ENCODE measurements around the gene SENP2. TPM values are rescaled to one million over a fixed set of nuclear protein-coding genes. Genes with fewer than 3 reads are reported as not detected.

SENP2 gene
- total RNA-seq, 1 experiment from 2014 or later: 27.0 TPM

DNA sequence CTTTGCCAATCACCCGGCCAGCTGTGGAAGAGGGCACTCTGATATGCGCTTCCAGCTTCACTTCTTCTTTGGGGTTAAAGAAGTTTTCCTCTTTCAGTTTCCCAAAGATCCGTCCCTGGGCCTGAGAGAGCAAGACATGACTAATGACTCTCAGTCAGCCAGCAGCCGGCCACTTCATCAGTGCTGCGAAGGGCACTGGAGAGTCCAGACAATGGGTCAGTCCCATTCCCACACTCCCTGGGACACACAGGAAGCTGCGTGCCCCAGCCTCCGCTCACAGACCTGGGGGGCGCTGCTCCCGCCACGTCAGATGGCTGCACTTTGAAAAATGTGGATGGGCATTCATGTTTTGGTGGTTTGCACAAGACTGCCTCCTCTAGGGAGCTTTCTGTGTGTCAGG lies 63.3 kb downstream of the SENP2 start:
- TF ChIP-seq, protein P1, sequence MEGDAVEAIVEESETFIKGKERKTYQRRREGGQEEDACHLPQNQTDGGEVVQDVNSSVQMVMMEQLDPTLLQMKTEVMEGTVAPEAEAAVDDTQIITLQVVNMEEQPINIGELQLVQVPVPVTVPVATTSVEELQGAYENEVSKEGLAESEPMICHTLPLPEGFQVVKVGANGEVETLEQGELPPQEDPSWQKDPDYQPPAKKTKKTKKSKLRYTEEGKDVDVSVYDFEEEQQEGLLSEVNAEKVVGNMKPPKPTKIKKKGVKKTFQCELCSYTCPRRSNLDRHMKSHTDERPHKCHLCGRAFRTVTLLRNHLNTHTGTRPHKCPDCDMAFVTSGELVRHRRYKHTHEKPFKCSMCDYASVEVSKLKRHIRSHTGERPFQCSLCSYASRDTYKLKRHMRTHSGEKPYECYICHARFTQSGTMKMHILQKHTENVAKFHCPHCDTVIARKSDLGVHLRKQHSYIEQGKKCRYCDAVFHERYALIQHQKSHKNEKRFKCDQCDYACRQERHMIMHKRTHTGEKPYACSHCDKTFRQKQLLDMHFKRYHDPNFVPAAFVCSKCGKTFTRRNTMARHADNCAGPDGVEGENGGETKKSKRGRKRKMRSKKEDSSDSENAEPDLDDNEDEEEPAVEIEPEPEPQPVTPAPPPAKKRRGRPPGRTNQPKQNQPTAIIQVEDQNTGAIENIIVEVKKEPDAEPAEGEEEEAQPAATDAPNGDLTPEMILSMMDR (IDR thresholded peaks at IDR 0.05; ENCODE audit: unreplicated experiment): no peak
- DNase-seq (ENCODE audit: unreplicated experiment): no peak
- peaks cover 5% of the 10 kb centered on the region for H3K4me1 Mint-ChIP-seq (ENCODE audit: insufficient read depth, unreplicated experiment)
- H3K4me3 Mint-ChIP-seq (ENCODE audit: unreplicated experiment): no peak overlapping the region
- H3K36me3 Mint-ChIP-seq (ENCODE audit: insufficient read depth, unreplicated experiment): peaks cover 93% of the 10 kb centered on the region
- intact Hi-C loops (cut with micrococcal nuclease): no loop called here
- H3K27me3 Mint-ChIP-seq (ENCODE audit: insufficient read depth, unreplicated experiment): no peaks in the 10 kb centered on the region
- peak overlapping the region; percentile 49 for H3K27ac Mint-ChIP-seq (ENCODE audit: low read depth, unreplicated experiment)
- ChIA-PET POLR2A (interaction anchor here (1.0 to 2.2 kb wide), 2 partner anchors 9 to 11 kb away, joined by 3 to 8 read pairs; no protein-coding TSS in a partner anchor), CTCF (interaction anchor here (0.7 kb wide), 1 partner anchor 11 kb away, joined by 4 read pairs; no protein-coding TSS in a partner anchor)
- no peaks in the 10 kb centered on the region for H3K9me3 Mint-ChIP-seq (ENCODE audit: unreplicated experiment)
- no TSS peak for BruUV-seq (replicated peaks)

DNA sequence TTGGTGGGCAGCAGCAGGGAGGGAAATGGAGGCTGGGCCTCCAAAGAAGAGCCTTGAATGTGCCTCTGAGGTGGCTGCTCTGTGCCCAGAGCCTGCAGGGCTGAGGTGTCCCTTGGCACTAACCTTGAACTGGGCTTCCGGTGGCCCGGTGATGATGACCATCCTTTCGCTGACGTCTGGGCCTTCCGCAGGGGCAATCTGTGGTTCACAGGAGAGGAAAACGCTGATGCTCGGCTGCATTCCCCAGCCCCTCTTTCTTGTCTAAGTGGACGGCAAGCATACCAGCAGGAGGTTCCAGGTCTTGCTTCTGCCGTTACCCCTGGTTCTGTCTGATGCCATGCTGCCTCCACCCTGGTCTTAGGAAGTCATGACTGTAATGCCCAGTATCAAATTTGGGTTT lies 65.9 kb downstream of the SENP2 start:
- no TSS peak for BruUV-seq (replicated peaks)
- ChIA-PET POLR2A (interaction anchor here (0.5 kb wide), 1 partner anchor 1290 kb away, joined by 3 read pairs; no protein-coding TSS in a partner anchor), CTCF (interaction anchor here (0.6 to 1.9 kb wide), 2 partner anchors 8 to 1300 kb away, joined by 3 to 5 read pairs; no protein-coding TSS in a partner anchor)
- Mint-ChIP-seq H3K27me3 (ENCODE audit: insufficient read depth, unreplicated experiment) (no peaks in the 10 kb centered on the region), H3K9me3 (ENCODE audit: unreplicated experiment) (no peaks in the 10 kb centered on the region), H3K27ac (ENCODE audit: low read depth, unreplicated experiment) (no peak overlapping the region), H3K4me3 (ENCODE audit: unreplicated experiment) (no peak overlapping the region), H3K36me3 (ENCODE audit: insufficient read depth, unreplicated experiment) (peaks cover 94% of the 10 kb centered on the region), H3K4me1 (ENCODE audit: insufficient read depth, unreplicated experiment) (peaks cover 12% of the 10 kb centered on the region)
- no peak for DNase-seq (ENCODE audit: unreplicated experiment)
- intact Hi-C loops (cut with micrococcal nuclease): no loop called here
- TF ChIP-seq, protein P1 (IDR thresholded peaks at IDR 0.05; ENCODE audit: unreplicated experiment): no peak

DNA sequence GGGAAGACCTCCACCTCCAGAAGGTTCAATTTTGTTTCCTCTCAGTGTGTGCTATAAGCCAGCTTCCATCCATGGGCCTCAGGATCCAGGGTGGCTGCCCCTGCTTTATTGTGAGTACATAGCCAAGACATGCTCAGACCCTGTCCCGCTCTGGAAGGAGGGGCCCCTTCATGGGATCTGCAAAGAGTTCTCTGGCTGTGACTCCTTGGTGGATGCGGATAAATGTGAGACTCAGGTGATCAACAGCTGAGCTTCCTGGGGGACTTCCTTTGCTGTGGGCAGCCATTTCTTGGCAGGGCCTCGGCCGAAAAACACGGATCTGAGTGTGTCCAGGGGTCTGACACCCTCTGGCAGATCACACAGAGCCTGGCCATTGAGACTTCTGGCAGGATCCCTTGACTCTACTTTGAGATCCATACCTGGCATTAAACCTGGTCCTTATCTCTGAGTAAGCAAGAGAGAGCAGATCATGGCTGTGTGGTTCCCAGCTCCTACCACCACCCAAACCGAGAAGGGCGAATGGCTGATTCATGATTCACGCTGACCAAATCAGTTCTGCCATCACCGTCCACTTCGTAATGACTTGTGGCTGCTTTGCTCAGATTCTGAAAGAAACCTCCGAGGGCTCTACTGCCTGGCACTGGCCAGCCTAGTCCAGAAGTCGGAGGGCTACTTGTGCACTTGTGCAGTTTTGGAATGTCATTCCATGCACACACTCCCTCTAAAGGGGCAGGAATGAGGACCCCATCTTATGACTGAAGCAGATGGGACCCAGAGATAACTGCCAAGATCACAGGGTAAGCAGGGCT lies 68.1 kb downstream of the SENP2 start:
- no peak for DNase-seq (ENCODE audit: unreplicated experiment)

DNA sequence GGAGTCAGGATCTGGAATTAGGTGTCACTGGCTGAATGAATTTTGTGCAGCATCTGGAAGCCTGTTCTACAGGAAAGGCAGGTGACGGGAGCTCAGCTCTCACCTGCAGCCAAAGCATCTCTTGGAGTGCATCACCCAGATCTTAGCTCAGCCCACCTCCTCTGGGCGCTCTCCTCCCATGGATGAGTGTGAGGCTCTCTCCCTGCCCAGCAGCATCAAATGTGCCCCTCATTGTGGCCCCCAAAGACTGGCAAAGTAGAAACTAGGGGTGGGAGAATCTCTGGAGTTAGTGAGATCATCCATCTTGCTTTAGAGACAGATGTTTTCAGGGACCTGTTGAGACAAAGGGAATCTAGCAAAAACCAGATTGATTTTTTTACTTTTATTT lies 68.7 kb downstream of the SENP2 start:
- H3K4me1 Mint-ChIP-seq (ENCODE audit: insufficient read depth, unreplicated experiment): peaks cover 36% of the 10 kb centered on the region
- ChIA-PET CTCF (no interaction called here), POLR2A (interaction anchor here (1.0 to 3.3 kb wide), 2 partner anchors 16 to 168 kb away, joined by 3 to 20 read pairs; no protein-coding TSS in a partner anchor)
- peaks cover 89% of the 10 kb centered on the region for H3K36me3 Mint-ChIP-seq (ENCODE audit: insufficient read depth, unreplicated experiment)
- TF ChIP-seq, protein P1 (IDR thresholded peaks at IDR 0.05; ENCODE audit: unreplicated experiment): no peak
- H3K27me3 Mint-ChIP-seq (ENCODE audit: insufficient read depth, unreplicated experiment): no peaks in the 10 kb centered on the region
- intact Hi-C loops (cut with micrococcal nuclease): loop anchor here (5.0 kb wide), 2 partner anchors 168 to 283 kb away; partner anchors contain the start of gene TRA2B
- H3K4me3 Mint-ChIP-seq (ENCODE audit: unreplicated experiment): no peak overlapping the region
- no TSS peak for BruUV-seq (replicated peaks)
- H3K9me3 Mint-ChIP-seq (ENCODE audit: unreplicated experiment): no peaks in the 10 kb centered on the region
- H3K27ac Mint-ChIP-seq (ENCODE audit: low read depth, unreplicated experiment): peak overlapping the region; percentile 86
- no peak for DNase-seq (ENCODE audit: unreplicated experiment)

More for the DNA sequence above, 68.1 kb downstream of the SENP2 start:
- no TSS peak for BruUV-seq (replicated peaks)
- H3K9me3 Mint-ChIP-seq (ENCODE audit: unreplicated experiment): no peaks in the 10 kb centered on the region
- H3K4me3 Mint-ChIP-seq (ENCODE audit: unreplicated experiment): no peak overlapping the region
- H3K36me3 Mint-ChIP-seq (ENCODE audit: insufficient read depth, unreplicated experiment): peaks cover 89% of the 10 kb centered on the region
- H3K27me3 Mint-ChIP-seq (ENCODE audit: insufficient read depth, unreplicated experiment): no peaks in the 10 kb centered on the region
- ChIA-PET POLR2A (interaction anchor here (1.0 kb wide), 1 partner anchor 15 kb away, joined by 3 read pairs; no protein-coding TSS in a partner anchor), CTCF (interaction anchor here (0.5 to 0.6 kb wide), 3 partner anchors 8 to 289 kb away, joined by 3 to 4 read pairs (median 4); no protein-coding TSS in a partner anchor)
- TF ChIP-seq, protein P1 (IDR thresholded peaks at IDR 0.05; ENCODE audit: unreplicated experiment): no peak
- H3K27ac Mint-ChIP-seq (ENCODE audit: low read depth, unreplicated experiment): peak overlapping the region; percentile 86
- peaks cover 34% of the 10 kb centered on the region for H3K4me1 Mint-ChIP-seq (ENCODE audit: insufficient read depth, unreplicated experiment)
- intact Hi-C loops (cut with micrococcal nuclease): no loop called here

Data from MCF 10A (cell line).